HuH-7.5 (cell line): ENCODE measurements around the gene POTEM.
"Not testable (repeated sequence)": the region's sequence is repeated elsewhere in the genome, so short reads cannot be mapped to it uniquely, and the experiment has no call there.

ENCODE experiments used
- DNase-seq: peaks from one replicate; pipeline ENCODE4 v3.0.0; 2011; ENCODE audit warnings: low spot score

POTEM gene

GRCh38 chr14:18967134-18967533 lies at the start of gene POTEM:
POTEM (plus strand) TSS chr14:18967434; CDS start chr14:18967486, 52 bp downstream.
- not testable (repeated sequence) for DNase-seq

DNA sequence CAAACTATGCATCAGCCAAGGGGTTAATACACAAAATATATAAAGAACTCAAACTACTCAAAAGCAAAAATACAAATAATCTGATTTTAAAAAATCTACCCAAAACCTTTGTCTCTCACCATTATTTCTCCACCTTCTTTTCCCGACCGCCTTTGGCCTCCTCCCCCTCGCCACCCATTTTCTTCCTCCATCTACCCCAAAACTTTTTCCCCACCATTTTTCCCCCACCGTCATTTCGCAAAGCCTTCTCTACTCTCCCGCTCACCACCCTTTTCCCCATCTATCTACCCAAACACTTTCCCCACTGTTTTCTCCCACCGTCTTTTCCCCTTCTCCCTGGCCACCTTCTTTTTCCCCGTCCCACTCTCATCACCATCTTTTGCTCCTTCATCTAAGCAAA lies 48.9 kb upstream of the POTEM start:
- DNase-seq, result not testable (repeated sequence)

GRCh38 chr14:18920052-18920451 lies 47.2 kb upstream of the POTEM start:
- DNase-seq, result not testable (repeated sequence)

DNA sequence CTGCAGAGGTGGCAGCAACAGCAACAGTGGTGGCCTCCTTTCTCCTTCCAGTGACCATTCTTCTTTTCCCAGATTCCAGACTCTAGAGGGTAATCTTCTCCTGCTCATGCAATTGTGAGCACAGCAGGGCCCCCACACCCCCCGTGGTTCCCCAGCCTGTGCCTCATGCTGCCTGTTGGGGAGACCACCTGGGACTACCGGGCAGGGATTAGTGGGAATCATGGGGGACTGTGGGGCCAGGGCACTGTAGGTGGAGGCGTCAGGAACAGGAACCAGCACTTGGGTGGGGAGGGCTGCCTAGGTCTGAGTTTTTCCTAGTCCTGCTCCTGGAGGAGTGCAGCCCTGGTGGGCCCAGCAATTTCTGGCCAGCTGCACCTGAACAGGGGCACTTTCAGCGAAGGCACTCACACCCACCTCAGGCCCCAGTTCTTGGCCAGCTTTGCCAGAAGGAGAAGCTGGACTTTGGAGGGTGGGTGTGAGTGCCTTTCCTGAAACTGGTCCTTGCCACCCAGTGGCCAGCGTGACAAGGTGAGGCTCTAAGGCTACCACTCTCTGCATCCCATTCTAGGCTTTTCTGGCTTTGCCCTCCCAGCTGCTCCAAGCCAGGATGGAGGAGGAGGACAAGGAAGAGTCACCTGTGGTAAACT lies 46.1 kb upstream of the POTEM start:
- DNase-seq, result not testable (repeated sequence)

- DNase-seq, result not testable (repeated sequence)
Measured at GRCh38 chr14:18936848-18937247, 30.4 kb upstream of the POTEM start.

GRCh38 chr14:18938733-18939132 lies 28.5 kb upstream of the POTEM start:
- DNase-seq, result not testable (repeated sequence)

- not testable (repeated sequence) for DNase-seq
Measured at GRCh38 chr14:18949939-18950338, 17.3 kb upstream of the POTEM start.

- not testable (repeated sequence) for DNase-seq
Measured at GRCh38 chr14:18953085-18953484, 14.1 kb upstream of the POTEM start.

DNA sequence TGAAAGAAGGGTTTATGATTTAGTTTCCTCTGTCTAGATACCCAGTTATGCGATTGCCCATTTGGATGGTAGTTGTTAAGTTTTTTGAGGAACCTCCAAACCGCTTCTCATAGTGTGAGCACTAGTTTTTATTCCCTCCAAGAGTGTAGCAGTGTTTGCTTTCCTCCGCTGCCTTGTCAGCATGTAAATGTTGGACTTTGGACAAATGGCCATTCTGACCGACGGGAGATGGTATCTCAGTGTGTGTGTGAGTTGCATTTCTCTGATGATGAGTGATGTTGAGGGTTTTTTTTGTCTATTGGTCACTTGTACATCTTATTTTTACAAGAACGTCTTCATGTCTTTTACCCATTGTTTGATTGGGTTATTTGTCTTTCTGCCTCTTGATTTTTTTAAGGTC lies 11.4 kb upstream of the POTEM start:
- not testable (repeated sequence) for DNase-seq

GRCh38 chr14:18961576-18961975 lies 5.7 kb upstream of the POTEM start:
- not testable (repeated sequence) for DNase-seq

- DNase-seq, result not testable (repeated sequence)
Measured at GRCh38 chr14:18962143-18962542, 5.1 kb upstream of the POTEM start.

GRCh38 chr14:18963276-18963675 lies 4.0 kb upstream of the POTEM start:
- DNase-seq, result not testable (repeated sequence)

DNA sequence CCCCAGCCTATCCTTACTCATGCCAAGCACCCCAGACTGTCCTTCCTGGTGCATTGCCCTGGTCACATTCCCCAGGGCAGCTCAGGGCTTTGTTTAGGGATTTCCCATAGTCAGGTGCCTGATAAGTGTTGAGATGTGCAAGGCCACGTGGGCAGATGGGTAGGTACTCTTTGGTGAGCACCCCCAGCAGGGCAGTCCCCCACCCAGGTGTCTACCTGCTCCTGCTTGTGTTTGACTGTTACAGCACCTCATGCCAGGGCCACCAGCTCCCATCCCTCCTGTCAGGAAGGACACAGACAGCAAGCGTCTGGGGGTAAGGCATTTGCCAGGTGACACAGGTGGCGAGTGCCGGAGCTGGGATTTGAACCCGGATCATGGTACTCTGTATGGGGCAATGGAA lies 2.4 kb upstream of the POTEM start:
- not testable (repeated sequence) for DNase-seq

DNA sequence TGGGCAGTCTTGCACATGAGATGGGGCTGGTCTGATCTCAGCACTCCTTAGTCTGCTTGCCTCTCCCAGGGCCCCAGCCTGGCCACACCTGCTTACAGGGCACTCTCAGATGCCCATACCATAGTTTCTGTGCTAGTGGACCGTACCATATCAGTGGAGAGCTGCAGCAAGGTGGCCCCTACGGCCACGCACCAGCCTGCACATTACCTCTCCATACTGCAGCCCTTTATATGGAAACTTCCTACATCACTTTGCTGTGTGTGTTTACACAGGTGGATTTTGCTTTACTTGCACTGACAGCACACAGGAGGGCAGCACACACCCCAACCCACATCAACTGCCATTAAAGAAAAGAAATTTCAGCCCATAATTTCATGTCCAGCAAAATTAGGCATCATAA lies 35.3 kb downstream of the POTEM start:
- not testable (repeated sequence) for DNase-seq

DNA sequence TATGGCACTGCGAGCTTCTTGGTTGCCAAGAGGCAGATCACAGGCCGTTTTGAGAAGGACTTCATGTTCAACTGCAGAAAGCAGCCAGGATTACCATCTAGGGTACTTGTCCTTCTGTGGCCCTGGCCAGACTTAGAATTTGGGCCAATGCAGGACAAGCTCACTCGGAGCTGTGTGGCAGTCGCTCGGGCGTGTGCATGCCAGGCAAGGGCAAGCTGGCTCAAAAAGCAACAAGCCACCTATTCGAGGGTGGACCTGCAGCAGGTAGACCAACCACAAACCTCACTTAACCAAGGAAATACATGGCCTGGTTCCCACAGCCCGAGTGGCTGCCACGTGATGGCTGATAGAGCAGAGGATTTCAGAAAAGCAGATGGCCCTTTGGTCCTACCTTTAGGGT lies 39.3 kb downstream of the POTEM start:
- DNase-seq, result not testable (repeated sequence)

GRCh38 chr14:19007678-19008077 lies 40.4 kb downstream of the POTEM start:
- DNase-seq, result not testable (repeated sequence)

GRCh38 chr14:19011029-19011428 lies 43.8 kb downstream of the POTEM start:
- not testable (repeated sequence) for DNase-seq

- DNase-seq, result not testable (repeated sequence)
Measured at GRCh38 chr14:19011703-19012102, 44.5 kb downstream of the POTEM start.

DNA sequence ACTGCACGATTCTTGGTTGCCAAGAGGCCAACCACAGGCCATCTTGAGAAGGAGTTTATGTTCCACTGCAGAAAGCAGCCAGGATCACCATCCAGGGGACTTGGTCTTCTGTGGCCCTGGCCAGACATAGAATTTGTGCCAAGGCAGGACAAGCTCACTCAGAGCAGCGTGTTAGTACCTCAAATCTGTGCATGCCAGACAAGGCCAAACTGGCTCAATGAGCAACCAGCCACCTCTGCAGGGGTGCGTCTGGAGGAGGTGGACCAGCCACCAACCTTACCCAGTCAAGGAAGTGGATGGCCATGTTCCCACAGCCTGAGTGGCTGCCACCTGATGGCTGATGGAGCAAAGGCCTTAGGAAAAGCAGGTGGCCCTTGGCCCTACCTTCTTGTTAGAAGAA lies 48.0 kb downstream of the POTEM start:
- DNase-seq, result not testable (repeated sequence)

DNA sequence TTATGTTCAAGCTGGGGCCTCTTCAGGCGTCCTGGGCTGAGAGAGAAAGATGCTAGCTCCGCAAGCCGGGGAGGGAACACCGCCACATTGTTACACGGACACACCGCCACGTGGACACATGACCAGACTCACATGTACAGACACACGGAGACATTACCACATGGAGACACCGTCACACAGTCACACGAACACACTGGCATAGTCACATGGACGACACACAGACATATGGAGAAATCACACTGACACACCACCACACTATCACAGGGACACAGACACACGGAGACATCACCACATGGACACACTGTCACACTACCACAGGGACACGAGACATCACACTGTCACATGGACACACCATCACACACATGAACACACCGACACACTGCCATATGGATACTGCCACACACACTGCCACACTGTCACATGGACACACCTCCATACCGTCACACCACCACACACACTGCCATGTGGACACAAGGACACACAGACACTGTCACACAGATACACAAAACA lies 57.9 kb downstream of the POTEM start:
- not testable (repeated sequence) for DNase-seq

DNA sequence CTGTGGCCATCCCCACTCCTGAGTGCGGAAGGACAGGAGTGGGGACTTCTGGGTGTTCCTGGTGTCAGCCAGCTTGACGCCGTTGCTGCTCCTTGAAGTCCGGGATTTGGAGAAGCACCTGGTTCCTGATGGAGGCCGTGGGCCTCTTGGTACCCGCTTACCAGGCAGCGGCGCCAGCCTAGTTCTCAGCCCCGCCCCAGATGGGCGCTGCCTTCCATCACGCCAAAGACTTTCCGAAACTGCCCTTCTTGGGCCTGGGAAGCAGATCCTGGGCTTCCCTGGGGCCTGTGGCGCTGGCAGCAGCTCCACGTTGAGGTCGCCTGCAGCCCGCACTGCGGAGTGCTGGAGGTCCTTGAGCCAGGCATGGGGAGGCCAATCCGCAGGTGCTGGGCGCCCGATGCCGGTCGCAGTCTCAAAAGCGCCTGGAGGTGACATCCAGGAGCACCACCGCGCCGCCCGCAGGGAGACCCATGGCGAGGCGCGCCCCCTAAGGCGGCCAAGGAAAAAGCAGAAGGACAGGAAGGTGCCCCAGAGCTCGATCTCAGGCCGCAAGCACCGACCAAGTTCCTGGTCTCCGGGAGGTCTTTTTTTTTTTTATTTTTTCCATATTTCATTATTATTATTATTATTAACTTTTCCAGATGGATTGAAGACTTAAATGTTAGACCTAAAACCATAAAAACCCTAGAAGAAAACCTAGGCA lies 59.6 kb downstream of the POTEM start:
- DNase-seq, result not testable (repeated sequence)

- not testable (repeated sequence) for DNase-seq
Measured at GRCh38 chr14:19027895-19028294, 60.7 kb downstream of the POTEM start.

GRCh38 chr14:19036811-19037382 lies 69.7 kb downstream of the POTEM start:
- not testable (repeated sequence) for DNase-seq
